ENCODE results near the gene GNG7.
"Not testable (repeated sequence)": the region's sequence is repeated elsewhere in the genome, so short reads cannot be mapped to it uniquely, and the experiment has no call there.

Gene GNG7

GRCh38 chr19:2616741-2617392, 85.6 kb downstream of the GNG7 start:
- peak; percentile 33 for DNase-seq

- peak; percentile 9 for DNase-seq
Measured at GRCh38 chr19:2615782-2616181, 86.7 kb downstream of the GNG7 start.

- DNase-seq, result peak; percentile 36
Measured at GRCh38 chr19:2613507-2614295, 88.8 kb downstream of the GNG7 start.

GRCh38 chr19:2612619-2613249, 89.8 kb downstream of the GNG7 start:
- DNase-seq, result no peak

GRCh38 chr19:2611483-2612464, 90.7 kb downstream of the GNG7 start:
- peak; percentile 15 for DNase-seq

GRCh38 chr19:2610637-2611482, 91.6 kb downstream of the GNG7 start:
- DNase-seq, result peak; percentile 90

GRCh38 chr19:2609389-2610116, 92.9 kb downstream of the GNG7 start:
- peak; percentile 26 for DNase-seq

GRCh38 chr19:2609034-2609388, 93.5 kb downstream of the GNG7 start:
- not testable (repeated sequence) for DNase-seq

GRCh38 chr19:2608602-2608922, 93.9 kb downstream of the GNG7 start:
- DNase-seq, result no peak

- DNase-seq, result peak; percentile 28
Measured at GRCh38 chr19:2607712-2608601, 94.5 kb downstream of the GNG7 start.

- not testable (repeated sequence) for DNase-seq
Measured at GRCh38 chr19:2606774-2607173, 95.7 kb downstream of the GNG7 start.

GRCh38 chr19:2605889-2606288, 96.6 kb downstream of the GNG7 start:
- peak; percentile 21 for DNase-seq

- DNase-seq, result no peak
Measured at GRCh38 chr19:2604747-2605329, 97.7 kb downstream of the GNG7 start.

GRCh38 chr19:2603334-2603733, 99.2 kb downstream of the GNG7 start:
- DNase-seq, result peak; percentile 73

GRCh38 chr19:2602391-2603181, 99.9 kb downstream of the GNG7 start:
- peak; percentile 90 for DNase-seq

- peak; percentile 18 for DNase-seq
Measured at GRCh38 chr19:2600914-2601870, 101.3 kb downstream of the GNG7 start.

- DNase-seq, result no peak
Measured at GRCh38 chr19:2594319-2594718, 108.2 kb downstream of the GNG7 start.

GRCh38 chr19:2592824-2593223, 109.7 kb downstream of the GNG7 start:
- DNase-seq, result no peak
